ENCODE data around the gene PON1. TPM values are rescaled to one million over a fixed set of nuclear protein-coding genes. Genes with fewer than 3 reads are reported as not detected.

PON1 gene
- total RNA-seq, 2 donors from 2014 or later, result 0.78 TPM; not detected in 1

- WGBS, 2 donors, result 93% methylated on average over 3 of the region's 3 CpGs
- Histone ChIP-seq H3K9me3 (no peaks in the 10 kb centered on the region), H3K27ac (no peak overlapping the region), H3K4me1 (no peaks in the 10 kb centered on the region), H3K36me3 (replicated peaks in 1 of 2; ENCODE audit: insufficient read depth in 1 of 2, low read depth in 2 of 2) (no peaks in the 10 kb centered on the region), H3K4me3 (no peak overlapping the region), H3K27me3 (no peaks in the 10 kb centered on the region)
- DNase-seq, result no peak
- intact Hi-C loops (cut with DNase I), result no loop called here
- no peak for ATAC-seq
- no peak for TF ChIP-seq POLR2A (IDR thresholded peaks at IDR 0.05)
- TF ChIP-seq, protein P1, sequence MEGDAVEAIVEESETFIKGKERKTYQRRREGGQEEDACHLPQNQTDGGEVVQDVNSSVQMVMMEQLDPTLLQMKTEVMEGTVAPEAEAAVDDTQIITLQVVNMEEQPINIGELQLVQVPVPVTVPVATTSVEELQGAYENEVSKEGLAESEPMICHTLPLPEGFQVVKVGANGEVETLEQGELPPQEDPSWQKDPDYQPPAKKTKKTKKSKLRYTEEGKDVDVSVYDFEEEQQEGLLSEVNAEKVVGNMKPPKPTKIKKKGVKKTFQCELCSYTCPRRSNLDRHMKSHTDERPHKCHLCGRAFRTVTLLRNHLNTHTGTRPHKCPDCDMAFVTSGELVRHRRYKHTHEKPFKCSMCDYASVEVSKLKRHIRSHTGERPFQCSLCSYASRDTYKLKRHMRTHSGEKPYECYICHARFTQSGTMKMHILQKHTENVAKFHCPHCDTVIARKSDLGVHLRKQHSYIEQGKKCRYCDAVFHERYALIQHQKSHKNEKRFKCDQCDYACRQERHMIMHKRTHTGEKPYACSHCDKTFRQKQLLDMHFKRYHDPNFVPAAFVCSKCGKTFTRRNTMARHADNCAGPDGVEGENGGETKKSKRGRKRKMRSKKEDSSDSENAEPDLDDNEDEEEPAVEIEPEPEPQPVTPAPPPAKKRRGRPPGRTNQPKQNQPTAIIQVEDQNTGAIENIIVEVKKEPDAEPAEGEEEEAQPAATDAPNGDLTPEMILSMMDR (IDR thresholded peaks at IDR 0.05), result no peak
Measured at GRCh38 chr7:95298091-95298490, 26.2 kb downstream of the PON1 start.

- Histone ChIP-seq H3K4me3 (no peak overlapping the region), H3K36me3 (replicated peaks in 1 of 2; ENCODE audit: insufficient read depth in 1 of 2, low read depth in 2 of 2) (no peaks in the 10 kb centered on the region), H3K4me1 (no peaks in the 10 kb centered on the region), H3K27ac (no peak overlapping the region), H3K9me3 (no peaks in the 10 kb centered on the region), H3K27me3 (no peaks in the 10 kb centered on the region)
- WGBS, 2 donors, result 86% methylated on average over 1 of the region's 1 CpG
- no peak for TF ChIP-seq POLR2A (IDR thresholded peaks at IDR 0.05)
- TF ChIP-seq, protein P1 (IDR thresholded peaks at IDR 0.05), result no peak
- intact Hi-C loops (cut with DNase I), result no loop called here
- ATAC-seq, result no peak
- DNase-seq, result no peak
Measured at GRCh38 chr7:95297041-95297440, 27.3 kb downstream of the PON1 start.

- no peak overlapping the region for H3K27ac ChIP-seq
- no peak for TF ChIP-seq POLR2A (IDR thresholded peaks at IDR 0.05)
- TF ChIP-seq, protein P1 (IDR thresholded peaks at IDR 0.05), result no peak
- intact Hi-C loops (cut with DNase I), result no loop called here
- H3K27me3 ChIP-seq, result no peaks in the 10 kb centered on the region
- DNase-seq (no peak), ATAC-seq (no peak)
- no peaks in the 10 kb centered on the region for H3K36me3 ChIP-seq (replicated peaks in 1 of 2; ENCODE audit: insufficient read depth in 1 of 2, low read depth in 2 of 2)
- WGBS, 2 donors, result 86 to 96% methylated on average over 6 of the region's 6 CpGs
- H3K4me1 ChIP-seq, result no peaks in the 10 kb centered on the region
- no peak overlapping the region for H3K4me3 ChIP-seq
- no peaks in the 10 kb centered on the region for H3K9me3 ChIP-seq
Measured at GRCh38 chr7:95296456-95296855, 27.9 kb downstream of the PON1 start.

- TF ChIP-seq, protein P1 (IDR thresholded peaks at IDR 0.05), result no peak
- no peak for TF ChIP-seq POLR2A (IDR thresholded peaks at IDR 0.05)
Measured at GRCh38 chr7:95295397-95295796, 28.9 kb downstream of the PON1 start.

GRCh38 chr7:95290166-95290830 is 34.0 kb downstream of the PON1 start:
- no peak for ATAC-seq
- Histone ChIP-seq H3K4me1 (no peaks in the 10 kb centered on the region), H3K36me3 (replicated peaks in 1 of 2; ENCODE audit: insufficient read depth in 1 of 2, low read depth in 2 of 2) (no peaks in the 10 kb centered on the region), H3K9me3 (no peaks in the 10 kb centered on the region), H3K27ac (no peak overlapping the region), H3K4me3 (no peak overlapping the region), H3K27me3 (no peaks in the 10 kb centered on the region)
- WGBS, 2 donors, result 92 to 97% methylated on average over 7 of the region's 7 CpGs
- no peak for DNase-seq
- TF ChIP-seq, protein P1 (IDR thresholded peaks at IDR 0.05), result no peak
- TF ChIP-seq POLR2A (IDR thresholded peaks at IDR 0.05), result no peak
- intact Hi-C loops (cut with DNase I), result no loop called here

More at GRCh38 chr7:95295397-95295796, 28.9 kb downstream of the PON1 start:
- no peaks in the 10 kb centered on the region for H3K9me3 ChIP-seq
- H3K27me3 ChIP-seq, result no peaks in the 10 kb centered on the region
- intact Hi-C loops (cut with DNase I), result no loop called here
- no peak overlapping the region for H3K27ac ChIP-seq
- H3K4me3 ChIP-seq, result no peak overlapping the region
- no peaks in the 10 kb centered on the region for H3K36me3 ChIP-seq (replicated peaks in 1 of 2; ENCODE audit: insufficient read depth in 1 of 2, low read depth in 2 of 2)
- ATAC-seq (no peak), DNase-seq (no peak)
- H3K4me1 ChIP-seq, result no peaks in the 10 kb centered on the region
